HEK293 (cell line): ENCODE results near the gene CPA5.

Source experiments
- CTCF ChIA-PET: fragments of 350-600 bp; formaldehyde crosslinking; extraction: SDS; loops from one replicate; lab custom pipeline; 2021; ENCODE audit warnings: antibody characterized with exemption; lab: Yijun Ruan, JAX
- POLR2A ChIA-PET: fragments of 300-600 bp; formaldehyde crosslinking; extraction: SDS; loops from one replicate; lab custom pipeline; 2020; ENCODE audit warnings: antibody characterized with exemption, inconsistent platforms; lab: Yijun Ruan, JAX
- H3K27ac ChIP-seq: fragments of 200-500 bp; sonication (Bioruptor generic); 2 replicates; pipeline ENCODE4 v1.5.1; 2014; ENCODE audit warnings: low read depth, low read length, control low read depth, inconsistent platforms; ENCODE audit errors: extremely low read depth
- H3K36me3 ChIP-seq, 2 experiments: fragments of 200-500 bp in 1 of 2; sonication (Bioruptor generic) in 1 of 2; 1 replicate in 1 of 2; 2 replicates in 1 of 2; pipeline ENCODE4 v1.5.1; 2014 to 2017; ENCODE audit warnings: inconsistent platforms in 2 of 2, low read length in 2 of 2; ENCODE audit not compliant: control insufficient read depth in 2 of 2, insufficient read depth in 1 of 2
- H3K4me1 ChIP-seq: fragments of 200-500 bp; sonication (Bioruptor generic); 2 replicates; pipeline ENCODE4 v1.5.1; 2014; ENCODE audit warnings: mild to moderate bottlenecking, low read length, inconsistent platforms; ENCODE audit not compliant: control insufficient read depth, insufficient read depth
- H3K4me3 ChIP-seq: 2 replicates; pipeline ENCODE4 v1.5.1; 2011; ENCODE audit warnings: low read depth, mild to moderate bottlenecking, control low read depth, low read length, moderate library complexity
- H3K9me3 ChIP-seq: fragments of 200-500 bp; sonication (Bioruptor generic); 2 replicates; pipeline ENCODE4 v1.5.1; 2014; ENCODE audit warnings: low read depth, low read length, inconsistent platforms; ENCODE audit not compliant: control insufficient read depth, insufficient read depth
- GLI2 ChIP-seq: fragments of 450-650 bp; formaldehyde crosslinking; IDR thresholded peaks from 2 replicates; pipeline ENCODE4; 2017; ENCODE audit warnings: missing biosample characterization, missing genetic modification characterization, low read depth, borderline replicate concordance
- GLIS1 ChIP-seq: fragments of 450-650 bp; formaldehyde crosslinking; IDR thresholded peaks from 2 replicates; pipeline ENCODE4 v1.5.1; 2016; ENCODE audit warnings: missing biosample characterization, missing genetic modification characterization
- HOXC10 ChIP-seq: sonication (generic); formaldehyde crosslinking; IDR thresholded peaks from 2 replicates; pipeline ENCODE4 v1.8.1; 2023; ENCODE audit warnings: mild to moderate bottlenecking, missing genetic modification reagents
- HOXD13 ChIP-seq: sonication (generic); formaldehyde crosslinking; IDR thresholded peaks from 2 replicates; pipeline ENCODE4 v1.8.0; 2022; ENCODE audit warnings: missing genetic modification reagents, borderline replicate concordance
- OSR2 ChIP-seq: fragments of 450-650 bp; formaldehyde crosslinking; IDR thresholded peaks from 2 replicates; pipeline ENCODE4 v1.5.1; 2016; ENCODE audit warnings: missing biosample characterization, missing genetic modification characterization
- PRDM1 ChIP-seq: fragments of 450-650 bp; formaldehyde crosslinking; IDR thresholded peaks from 2 replicates; pipeline ENCODE4; 2016; ENCODE audit warnings: missing biosample characterization, missing genetic modification characterization
- PRDM10 ChIP-seq: fragments of 450-650 bp; formaldehyde crosslinking; IDR thresholded peaks from 2 replicates; pipeline ENCODE4 v1.5.1; 2016; ENCODE audit warnings: missing biosample characterization, missing genetic modification characterization
- SALL2 ChIP-seq: fragments of 450-650 bp; formaldehyde crosslinking; IDR thresholded peaks from 2 replicates; pipeline ENCODE4 v1.5.0; 2017; ENCODE audit warnings: missing biosample characterization, mild to moderate bottlenecking, missing genetic modification characterization, borderline replicate concordance
- ZBTB21 ChIP-seq: fragments of 450-650 bp; formaldehyde crosslinking; IDR thresholded peaks from 2 replicates; pipeline ENCODE4 v1.5.1; 2017; ENCODE audit warnings: missing biosample characterization, missing genetic modification characterization
- ZNF214 ChIP-seq: fragments of 450-650 bp; formaldehyde crosslinking; IDR thresholded peaks from 2 replicates; pipeline ENCODE4 v1.5.1; 2017; ENCODE audit warnings: missing biosample characterization, mild to moderate bottlenecking, missing genetic modification characterization, borderline replicate concordance
- ZNF26 ChIP-seq: fragments of 450-650 bp; formaldehyde crosslinking; IDR thresholded peaks from 2 replicates; pipeline ENCODE4 v1.5.1; 2016; ENCODE audit warnings: missing biosample characterization, missing genetic modification characterization
- ZNF324 ChIP-seq: fragments of 450-650 bp; formaldehyde crosslinking; IDR thresholded peaks from 2 replicates; pipeline ENCODE4 v1.5.1; 2016; ENCODE audit warnings: missing biosample characterization, missing genetic modification characterization
- ZNF362 ChIP-seq: fragments of 450-650 bp; formaldehyde crosslinking; IDR thresholded peaks from 2 replicates; pipeline ENCODE4 v1.5.1; 2016; ENCODE audit warnings: missing biosample characterization, missing genetic modification characterization
- ZNF416 ChIP-seq: fragments of 450-650 bp; formaldehyde crosslinking; IDR thresholded peaks from 2 replicates; pipeline ENCODE4 v1.5.1; 2016; ENCODE audit warnings: missing biosample characterization, missing genetic modification characterization
- ZNF488 ChIP-seq: fragments of 450-650 bp; formaldehyde crosslinking; IDR thresholded peaks from 2 replicates; pipeline ENCODE4 v1.5.1; 2016; ENCODE audit warnings: missing biosample characterization, missing genetic modification characterization
- ZNF670 ChIP-seq: fragments of 450-650 bp; formaldehyde crosslinking; IDR thresholded peaks from 2 replicates; pipeline ENCODE4 v1.5.1; 2016; ENCODE audit warnings: missing biosample characterization, missing genetic modification characterization, low read depth
- ZNF701 ChIP-seq: fragments of 450-650 bp; formaldehyde crosslinking; IDR thresholded peaks from 2 replicates; pipeline ENCODE4 v1.5.1; 2016; ENCODE audit warnings: missing biosample characterization, missing genetic modification characterization
- ZNF76 ChIP-seq: fragments of 450-650 bp; formaldehyde crosslinking; IDR thresholded peaks from 2 replicates; pipeline ENCODE4; 2016; ENCODE audit warnings: low read depth, missing biosample characterization, missing genetic modification characterization, borderline replicate concordance
- ZNF792 ChIP-seq: fragments of 450-650 bp; formaldehyde crosslinking; IDR thresholded peaks from 2 replicates; pipeline ENCODE4 v1.5.1; 2016; ENCODE audit warnings: missing biosample characterization, missing genetic modification characterization
- ZNF843 ChIP-seq: fragments of 450-650 bp; formaldehyde crosslinking; IDR thresholded peaks from 2 replicates; pipeline ENCODE4 v1.5.1; 2016; ENCODE audit warnings: missing biosample characterization, missing genetic modification characterization
- ZSCAN18 ChIP-seq: fragments of 450-650 bp; formaldehyde crosslinking; IDR thresholded peaks from 2 replicates; pipeline ENCODE4 v1.5.1; 2016; ENCODE audit warnings: missing biosample characterization, missing genetic modification characterization
- ZSCAN30 ChIP-seq: fragments of 450-650 bp; IDR thresholded peaks from 2 replicates; pipeline ENCODE4 v1.5.1; 2018; ENCODE audit warnings: missing biosample characterization, mild to moderate bottlenecking, missing genetic modification characterization, moderate library complexity
- TF ChIP-seq, protein P1 (sequence below): IDR thresholded peaks from 2 replicates; pipeline ENCODE4 v1.6.1; 2011; ENCODE audit warnings: mild to moderate bottlenecking, low read depth, low read length, borderline replicate concordance
- TF ChIP-seq, protein P2 (sequence below): fragments of 450-650 bp; formaldehyde crosslinking; IDR thresholded peaks from 2 replicates; pipeline ENCODE4 v1.5.1; 2016; ENCODE audit warnings: missing biosample characterization, missing genetic modification characterization, low read depth

The CPA5 gene

GRCh38 chr7:130305433-130306042 lies 39.1 kb upstream of the CPA5 start:
- Histone ChIP-seq H3K4me1 (no peaks in the 10 kb centered on the region), H3K9me3 (no peaks in the 10 kb centered on the region), H3K4me3 (no peak overlapping the region), H3K36me3 (no peaks in the 10 kb centered on the region), H3K27ac (no peak overlapping the region)
- POLR2A ChIA-PET, result no interaction called here
- TF ChIP-seq ZNF214, result no peak
- no peak for TF ChIP-seq ZNF324 (tag by site-specific recombination)
- TF ChIP-seq, protein P1, sequence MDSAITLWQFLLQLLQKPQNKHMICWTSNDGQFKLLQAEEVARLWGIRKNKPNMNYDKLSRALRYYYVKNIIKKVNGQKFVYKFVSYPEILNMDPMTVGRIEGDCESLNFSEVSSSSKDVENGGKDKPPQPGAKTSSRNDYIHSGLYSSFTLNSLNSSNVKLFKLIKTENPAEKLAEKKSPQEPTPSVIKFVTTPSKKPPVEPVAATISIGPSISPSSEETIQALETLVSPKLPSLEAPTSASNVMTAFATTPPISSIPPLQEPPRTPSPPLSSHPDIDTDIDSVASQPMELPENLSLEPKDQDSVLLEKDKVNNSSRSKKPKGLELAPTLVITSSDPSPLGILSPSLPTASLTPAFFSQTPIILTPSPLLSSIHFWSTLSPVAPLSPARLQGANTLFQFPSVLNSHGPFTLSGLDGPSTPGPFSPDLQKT, result no peak
- TF ChIP-seq PRDM1 (tag by site-specific recombination), result no peak
- TF ChIP-seq ZSCAN30 (tag by site-specific recombination), result no peak
- no peak for TF ChIP-seq ZSCAN18 (tag by site-specific recombination)
- TF ChIP-seq ZNF416, result no peak
- no peak for TF ChIP-seq ZNF701 (tag by site-specific recombination)
- no peak for TF ChIP-seq ZNF362 (tag by site-specific recombination)
- TF ChIP-seq PRDM10 (tag by site-specific recombination), result no peak
- no peak for TF ChIP-seq HOXC10 (CRISPR knock-in tag)
- no peak for TF ChIP-seq SALL2 (tag by site-specific recombination)
- no peak for TF ChIP-seq ZNF792 (tag by site-specific recombination)
- TF ChIP-seq GLI2 (tag by site-specific recombination), result no peak
- TF ChIP-seq ZNF843 (tag by site-specific recombination), result no peak
- CTCF ChIA-PET, result interaction anchor here (0.6 to 0.8 kb wide), 3 partner anchors 99 to 1203 kb away, joined by 3 read pairs; no protein-coding TSS in a partner anchor

DNA sequence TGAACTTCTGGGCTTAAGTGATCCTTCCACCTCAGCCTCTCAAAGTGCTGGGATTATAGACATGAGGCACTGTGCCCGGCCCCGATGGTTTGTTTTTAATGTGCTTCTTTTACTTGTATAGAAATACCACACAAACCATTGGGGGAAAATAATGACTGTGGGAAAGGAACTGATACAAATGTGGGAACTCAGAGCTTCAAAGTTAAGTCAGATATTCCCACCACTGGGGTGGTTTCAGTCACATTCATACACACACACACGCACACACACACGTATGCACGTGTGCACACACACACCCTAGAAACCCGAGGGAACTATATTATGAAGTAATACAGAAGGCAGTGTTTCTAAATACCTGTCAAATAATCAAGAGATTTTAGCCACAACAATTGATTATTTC lies 34.6 kb upstream of the CPA5 start:
- CTCF ChIA-PET, result interaction anchor here (0.6 kb wide), 1 partner anchor 348 kb away, joined by 6 read pairs; no protein-coding TSS in a partner anchor
- H3K4me3 ChIP-seq, result no peak overlapping the region
- no peaks in the 10 kb centered on the region for H3K36me3 ChIP-seq
- POLR2A ChIA-PET, result no interaction called here
- no peaks in the 10 kb centered on the region for H3K9me3 ChIP-seq
- no peaks in the 10 kb centered on the region for H3K4me1 ChIP-seq
- H3K27ac ChIP-seq, result no peak overlapping the region
- TF ChIP-seq OSR2 (tag by site-specific recombination), result no peak
- TF ChIP-seq, protein P2, sequence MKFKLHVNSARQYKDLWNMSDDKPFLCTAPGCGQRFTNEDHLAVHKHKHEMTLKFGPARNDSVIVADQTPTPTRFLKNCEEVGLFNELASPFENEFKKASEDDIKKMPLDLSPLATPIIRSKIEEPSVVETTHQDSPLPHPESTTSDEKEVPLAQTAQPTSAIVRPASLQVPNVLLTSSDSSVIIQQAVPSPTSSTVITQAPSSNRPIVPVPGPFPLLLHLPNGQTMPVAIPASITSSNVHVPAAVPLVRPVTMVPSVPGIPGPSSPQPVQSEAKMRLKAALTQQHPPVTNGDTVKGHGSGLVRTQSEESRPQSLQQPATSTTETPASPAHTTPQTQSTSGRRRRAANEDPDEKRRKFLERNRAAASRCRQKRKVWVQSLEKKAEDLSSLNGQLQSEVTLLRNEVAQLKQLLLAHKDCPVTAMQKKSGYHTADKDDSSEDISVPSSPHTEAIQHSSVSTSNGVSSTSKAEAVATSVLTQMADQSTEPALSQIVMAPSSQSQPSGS, result no peak
- no peak for TF ChIP-seq ZNF26 (tag by site-specific recombination)
- TF ChIP-seq PRDM1 (tag by site-specific recombination), result no peak
- TF ChIP-seq ZNF670, result no peak
- TF ChIP-seq ZNF488 (tag by site-specific recombination), result no peak
- no peak for TF ChIP-seq GLIS1
- TF ChIP-seq ZBTB21 (tag by site-specific recombination), result no peak
- TF ChIP-seq ZNF76 (tag by site-specific recombination), result no peak
- TF ChIP-seq HOXD13 (CRISPR knock-in tag), result no peak
